Neutrophil (primary cell): ENCODE results near the gene MCTP2.

Experiments used
- H3K27ac ChIP-seq: fragments of 200-600 bp; sonication (generic); 2 replicates; pipeline ENCODE4 v1.5.1; 2016; ENCODE audit warnings: mild to moderate bottlenecking, moderate library complexity
- H3K27me3 ChIP-seq: fragments of 200-600 bp; sonication (generic); 2 replicates; pipeline ENCODE4 v1.6.0; 2016; ENCODE audit warnings: mild to moderate bottlenecking
- H3K36me3 ChIP-seq: fragments of 200-600 bp; sonication (generic); 2 replicates; pipeline ENCODE4 v1.5.1; 2017
- H3K4me1 ChIP-seq, 2 experiments: fragments of 200-600 bp in 1 of 2; sonication (generic) in 1 of 2; 1 replicate in 1 of 2; 2 replicates in 1 of 2; pipeline versions ENCODE4 v1.5.1 to v1.6.1; 2013 to 2016; ENCODE audit warnings: low read depth in 1 of 2, low read length in 1 of 2, mild to moderate bottlenecking in 1 of 2, moderate library complexity in 1 of 2; ENCODE audit not compliant: control insufficient read depth in 1 of 2, insufficient read depth in 1 of 2
- H3K4me3 ChIP-seq, 2 experiments: fragments of 200-600 bp in 1 of 2; sonication (generic) in 1 of 2; 1 replicate in 1 of 2; 2 replicates in 1 of 2; pipeline ENCODE4 v1.5.1; 2013 to 2016; ENCODE audit warnings: low read depth in 1 of 2, low read length in 1 of 2, mild to moderate bottlenecking in 1 of 2, moderate library complexity in 1 of 2
- H3K9me3 ChIP-seq: fragments of 200-600 bp; sonication (generic); 2 replicates; pipeline ENCODE4 v1.5.1; 2016
- TF ChIP-seq, protein P1 (sequence below): fragments of 200-600 bp; sonication (generic); IDR thresholded peaks from 2 replicates; pipeline ENCODE4 v1.5.1; 2016; ENCODE audit warnings: antibody characterized with exemption

The MCTP2 gene

GRCh38 chr15:94250801-94251200 is 19.4 kb downstream of the MCTP2 start:
- no peaks in the 10 kb centered on the region for H3K27me3 ChIP-seq
- no peaks in the 10 kb centered on the region for H3K36me3 ChIP-seq
- H3K4me3 ChIP-seq, result no peak overlapping the region
- TF ChIP-seq, protein P1, sequence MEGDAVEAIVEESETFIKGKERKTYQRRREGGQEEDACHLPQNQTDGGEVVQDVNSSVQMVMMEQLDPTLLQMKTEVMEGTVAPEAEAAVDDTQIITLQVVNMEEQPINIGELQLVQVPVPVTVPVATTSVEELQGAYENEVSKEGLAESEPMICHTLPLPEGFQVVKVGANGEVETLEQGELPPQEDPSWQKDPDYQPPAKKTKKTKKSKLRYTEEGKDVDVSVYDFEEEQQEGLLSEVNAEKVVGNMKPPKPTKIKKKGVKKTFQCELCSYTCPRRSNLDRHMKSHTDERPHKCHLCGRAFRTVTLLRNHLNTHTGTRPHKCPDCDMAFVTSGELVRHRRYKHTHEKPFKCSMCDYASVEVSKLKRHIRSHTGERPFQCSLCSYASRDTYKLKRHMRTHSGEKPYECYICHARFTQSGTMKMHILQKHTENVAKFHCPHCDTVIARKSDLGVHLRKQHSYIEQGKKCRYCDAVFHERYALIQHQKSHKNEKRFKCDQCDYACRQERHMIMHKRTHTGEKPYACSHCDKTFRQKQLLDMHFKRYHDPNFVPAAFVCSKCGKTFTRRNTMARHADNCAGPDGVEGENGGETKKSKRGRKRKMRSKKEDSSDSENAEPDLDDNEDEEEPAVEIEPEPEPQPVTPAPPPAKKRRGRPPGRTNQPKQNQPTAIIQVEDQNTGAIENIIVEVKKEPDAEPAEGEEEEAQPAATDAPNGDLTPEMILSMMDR, result no peak
- H3K27ac ChIP-seq, result no peak overlapping the region
- peaks cover 40 to 66% of the 10 kb centered on the region in 2 experiments for H3K4me1 ChIP-seq
- H3K9me3 ChIP-seq, result no peaks in the 10 kb centered on the region

DNA sequence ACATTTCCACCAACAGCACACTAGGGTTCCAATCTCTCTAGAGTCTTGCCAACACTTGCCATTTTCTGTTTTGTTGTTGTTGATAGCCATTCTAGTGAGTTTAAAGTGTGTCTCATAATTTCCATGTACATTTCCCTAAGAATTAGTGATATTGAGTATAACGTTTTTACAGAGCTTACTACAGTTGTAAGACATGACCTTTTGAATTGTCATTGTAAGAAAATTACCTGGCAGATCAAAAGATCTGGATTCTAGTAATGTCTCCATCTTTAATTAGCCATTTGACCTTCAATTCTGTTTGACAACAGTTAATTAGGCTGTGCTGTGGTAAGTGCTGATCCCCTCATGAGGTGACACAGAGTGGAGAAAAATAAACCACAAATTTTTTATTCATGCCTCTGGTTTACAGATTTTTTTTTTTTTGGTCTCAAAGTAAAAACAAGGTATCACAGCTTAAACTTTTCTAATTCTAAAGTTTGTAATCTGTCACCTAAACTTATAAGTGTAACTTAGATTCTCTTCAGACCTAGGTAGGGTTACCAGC is 20.9 kb downstream of the MCTP2 start:
- Histone ChIP-seq H3K36me3 (no peaks in the 10 kb centered on the region), H3K9me3 (no peaks in the 10 kb centered on the region), H3K4me3 (no peak overlapping the region), H3K4me1 (peaks cover 54 to 81% of the 10 kb centered on the region in 2 experiments), H3K27ac (peak overlapping the region; percentile 68), H3K27me3 (no peaks in the 10 kb centered on the region)
- TF ChIP-seq, protein P1, result no peak

GRCh38 chr15:94252906-94253491 is 21.6 kb downstream of the MCTP2 start:
- Histone ChIP-seq H3K9me3 (no peaks in the 10 kb centered on the region), H3K27me3 (no peaks in the 10 kb centered on the region), H3K4me3 (peak overlapping the region in 1 of 2 experiments; percentile 16), H3K36me3 (no peaks in the 10 kb centered on the region), H3K4me1 (peaks cover 53 to 77% of the 10 kb centered on the region in 2 experiments), H3K27ac (peak overlapping the region; percentile 68)
- TF ChIP-seq, protein P1, result no peak

DNA sequence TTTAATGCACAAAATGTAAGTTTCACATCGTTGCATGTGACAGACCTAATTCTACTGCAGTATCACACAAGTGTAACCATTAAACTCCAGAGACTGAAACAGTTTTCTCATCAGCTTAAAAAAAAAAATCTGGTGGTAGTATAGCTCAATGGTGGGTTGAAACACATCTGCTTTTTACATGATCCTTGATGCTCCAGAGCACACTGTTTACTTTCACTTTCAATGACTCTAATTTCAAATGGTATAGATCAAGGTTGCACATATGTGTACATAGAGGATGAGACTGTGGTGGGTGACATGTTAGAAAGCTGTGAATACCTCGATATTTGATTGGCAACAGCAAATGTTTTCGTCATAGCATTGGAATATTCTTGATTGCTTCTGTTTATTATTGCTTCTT is 22.4 kb downstream of the MCTP2 start:
- H3K36me3 ChIP-seq, result no peaks in the 10 kb centered on the region
- H3K27ac ChIP-seq, result peak overlapping the region; percentile 68
- no peak overlapping the region for H3K4me3 ChIP-seq
- TF ChIP-seq, protein P1, result no peak
- peaks cover 60 to 77% of the 10 kb centered on the region in 2 experiments for H3K4me1 ChIP-seq
- no peaks in the 10 kb centered on the region for H3K9me3 ChIP-seq
- no peaks in the 10 kb centered on the region for H3K27me3 ChIP-seq

- Histone ChIP-seq H3K4me3 (no peak overlapping the region), H3K27ac (peak overlapping the region; percentile 63), H3K9me3 (no peaks in the 10 kb centered on the region), H3K36me3 (peaks cover under 1% of the 10 kb centered on the region), H3K4me1 (peaks cover 71 to 89% of the 10 kb centered on the region in 2 experiments), H3K27me3 (no peaks in the 10 kb centered on the region)
- TF ChIP-seq, protein P1, result no peak
These were observed 24.2 kb downstream of the MCTP2 start for GRCh38 chr15:94255540-94255939.
